OCI-LY3 (cell line): Measurements from ENCODE around the gene HECTD4.
"Not testable (repeated sequence)": the region's sequence is repeated elsewhere in the genome, so short reads cannot be mapped to it uniquely, and the experiment has no call there.

Experiments used
- H2AFZ ChIP-seq: fragments of 200-600, 300-600 bp; shearing (Covaris generic); 2 replicates; pipeline ENCODE4 v1.6.0; 2014; ENCODE audit warnings: antibody characterized with exemption, low read depth, low read length
- H3K27ac ChIP-seq: fragments of 200-600, 300-600 bp; sonication (generic); 2 replicates; pipeline ENCODE4 v1.5.1; 2014; ENCODE audit warnings: mild to moderate bottlenecking, low read length, moderate library complexity, mixed read lengths
- H3K27me3 ChIP-seq: fragments of 200-600, 300-600 bp; sonication (generic); 2 replicates; pipeline ENCODE4 v1.6.1; 2014; ENCODE audit warnings: low read depth, low read length, mixed read lengths
- H3K36me3 ChIP-seq: fragments of 200-600, 300-600 bp; sonication (generic); replicated peaks from 2 replicates; pipeline ENCODE3; 2014; ENCODE audit warnings: low read depth, low read length, mixed read lengths
- H3K4me1 ChIP-seq: fragments of 300-600, 200-600 bp; sonication (generic); 2 replicates; pipeline ENCODE4 v1.6.1; 2014; ENCODE audit warnings: low read length, mixed read lengths
- H3K4me2 ChIP-seq: fragments of 200-600, 300-600 bp; sonication (generic); 2 replicates; pipeline ENCODE4 v1.6.1; 2014; ENCODE audit warnings: low read length, mixed read lengths
- H3K4me3 ChIP-seq: fragments of 300-600, 200-600 bp; sonication (generic); 2 replicates; pipeline ENCODE4 v1.5.1; 2014; ENCODE audit warnings: antibody characterized with exemption, mild to moderate bottlenecking, low read length, moderate library complexity
- H3K79me2 ChIP-seq: fragments of 300-600, 200-600 bp; shearing (Covaris generic); 2 replicates; pipeline ENCODE4 v1.6.1; 2014; ENCODE audit warnings: mild to moderate bottlenecking, low read length, mixed read lengths
- H3K9ac ChIP-seq: fragments of 300-600, 200-600 bp; shearing (Covaris generic); 2 replicates; pipeline ENCODE4 v1.6.0; 2014; ENCODE audit warnings: mild to moderate bottlenecking, low read length, moderate library complexity
- H3K9me3 ChIP-seq: fragments of 200-600, 300-600 bp; shearing (Covaris generic); 2 replicates; pipeline ENCODE4 v1.6.1; 2014; ENCODE audit warnings: low read length, mixed read lengths; ENCODE audit not compliant: insufficient read depth
- H4K20me1 ChIP-seq: fragments of 200-600, 300-600 bp; sonication (generic); 2 replicates; pipeline ENCODE4 v1.6.1; 2016; ENCODE audit warnings: low read length, mixed read lengths; ENCODE audit not compliant: insufficient read depth
- CTCF ChIP-seq: fragments of 200-600, 300-600 bp; sonication (generic); IDR thresholded peaks from 2 replicates; pipeline ENCODE4 v1.5.1; 2014; ENCODE audit warnings: antibody characterized with exemption, low read length, low read depth
- EZH2phosphoT487 ChIP-seq: fragments of 200-600 bp; shearing (Covaris generic); IDR thresholded peaks from 2 replicates; pipeline ENCODE4 v1.6.1; 2018; ENCODE audit warnings: antibody characterized with exemption, mixed run types, low read depth

HECTD4 gene

GRCh38 chr12:112261559-112261958 lies 120.7 kb downstream of the HECTD4 start:
- H3K4me2 ChIP-seq: no peak overlapping the region
- H4K20me1 ChIP-seq: no peaks in the 10 kb centered on the region
- H3K4me1 ChIP-seq: no peaks in the 10 kb centered on the region
- TF ChIP-seq CTCF (no peak), EZH2phosphoT487 (no peak)
- no peak overlapping the region for H3K27ac ChIP-seq
- H3K4me3 ChIP-seq: no peak overlapping the region
- H3K27me3 ChIP-seq: no peaks in the 10 kb centered on the region
- H3K79me2 ChIP-seq: no peaks in the 10 kb centered on the region
- no peak overlapping the region for H3K9ac ChIP-seq
- H3K36me3 ChIP-seq: peaks cover 10% of the 10 kb centered on the region
- no peak overlapping the region for H2AFZ ChIP-seq
- H3K9me3 ChIP-seq: no peaks in the 10 kb centered on the region

- TF ChIP-seq EZH2phosphoT487 (no peak), CTCF (no peak)
Measured at GRCh38 chr12:112258926-112259325, 123.3 kb downstream of the HECTD4 start.

GRCh38 chr12:112256780-112257179 lies 125.5 kb downstream of the HECTD4 start:
- Histone ChIP-seq H3K4me3 (no peak overlapping the region), H3K4me2 (no peak overlapping the region), H3K27me3 (no peaks in the 10 kb centered on the region), H3K4me1 (no peaks in the 10 kb centered on the region), H3K27ac (no peak overlapping the region), H3K36me3 (peaks cover 10% of the 10 kb centered on the region), H2AFZ (no peak overlapping the region), H4K20me1 (no peaks in the 10 kb centered on the region), H3K79me2 (no peaks in the 10 kb centered on the region), H3K9ac (no peak overlapping the region), H3K9me3 (no peaks in the 10 kb centered on the region)
- TF ChIP-seq EZH2phosphoT487: no peak
- no peak for TF ChIP-seq CTCF

More at GRCh38 chr12:112258926-112259325, 123.3 kb downstream of the HECTD4 start:
- Histone ChIP-seq H3K36me3 (peaks cover 6% of the 10 kb centered on the region), H3K9ac (no peak overlapping the region), H4K20me1 (no peaks in the 10 kb centered on the region), H3K79me2 (no peaks in the 10 kb centered on the region), H3K9me3 (no peaks in the 10 kb centered on the region), H3K4me2 (no peak overlapping the region), H2AFZ (no peak overlapping the region), H3K4me3 (no peak overlapping the region), H3K27me3 (no peaks in the 10 kb centered on the region), H3K4me1 (no peaks in the 10 kb centered on the region), H3K27ac (no peak overlapping the region)

- H3K4me1 ChIP-seq: no peaks in the 10 kb centered on the region
- H3K27ac ChIP-seq: no peak overlapping the region
- H3K4me3 ChIP-seq: no peak overlapping the region
- no peaks in the 10 kb centered on the region for H4K20me1 ChIP-seq
- TF ChIP-seq EZH2phosphoT487: no peak
- no peak for TF ChIP-seq CTCF
- no peak overlapping the region for H3K9ac ChIP-seq
- H3K9me3 ChIP-seq: no peaks in the 10 kb centered on the region
- no peaks in the 10 kb centered on the region for H3K79me2 ChIP-seq
- H3K36me3 ChIP-seq: peaks cover 10% of the 10 kb centered on the region
- H3K4me2 ChIP-seq: no peak overlapping the region
- H2AFZ ChIP-seq: no peak overlapping the region
- no peaks in the 10 kb centered on the region for H3K27me3 ChIP-seq
Measured at GRCh38 chr12:112252184-112252583, 130.0 kb downstream of the HECTD4 start.

GRCh38 chr12:112244902-112245301 lies 137.3 kb downstream of the HECTD4 start:
- not testable (repeated sequence) for H4K20me1 ChIP-seq, H3K36me3 ChIP-seq, H3K9ac ChIP-seq, H3K4me1 ChIP-seq, H3K27me3 ChIP-seq, H3K4me3 ChIP-seq, H3K27ac ChIP-seq, H3K4me2 ChIP-seq, H3K79me2 ChIP-seq, H3K9me3 ChIP-seq, H2AFZ ChIP-seq
